ENCODE results near the gene ADA.

The ADA gene

GRCh38 chr20:44622501-44623270, 28.8 kb downstream of the ADA start:
- no peak for TF ChIP-seq CTCF (IDR thresholded peaks at IDR 0.05; ENCODE audit: control insufficient read depth, insufficient read depth, low read depth, low read length, missing control alignments)
- no peak for DNase-seq (ENCODE audit: low read depth)
- no peak overlapping the region for H3K4me3 ChIP-seq (ENCODE audit: control insufficient read depth, low read depth, low read length)

- H3K4me3 ChIP-seq (ENCODE audit: control insufficient read depth, low read depth, low read length), result no peak overlapping the region
- DNase-seq (ENCODE audit: low read depth), result no peak
- no peak for TF ChIP-seq CTCF (IDR thresholded peaks at IDR 0.05; ENCODE audit: control insufficient read depth, insufficient read depth, low read depth, low read length, missing control alignments)
These were observed 29.6 kb downstream of the ADA start for GRCh38 chr20:44621939-44622338.

- no peak overlapping the region for H3K4me3 ChIP-seq (ENCODE audit: control insufficient read depth, low read depth, low read length)
- no peak for DNase-seq (ENCODE audit: low read depth)
- TF ChIP-seq CTCF (IDR thresholded peaks at IDR 0.05; ENCODE audit: control insufficient read depth, insufficient read depth, low read depth, low read length, missing control alignments), result no peak
These were observed 30.2 kb downstream of the ADA start for GRCh38 chr20:44621325-44621724.

GRCh38 chr20:44620030-44620429, 31.5 kb downstream of the ADA start:
- no peak for DNase-seq (ENCODE audit: low read depth)
- TF ChIP-seq CTCF (IDR thresholded peaks at IDR 0.05; ENCODE audit: control insufficient read depth, insufficient read depth, low read depth, low read length, missing control alignments), result no peak
- H3K4me3 ChIP-seq (ENCODE audit: control insufficient read depth, low read depth, low read length), result no peak overlapping the region

- DNase-seq (ENCODE audit: low read depth), result no peak
- H3K4me3 ChIP-seq (ENCODE audit: control insufficient read depth, low read depth, low read length), result no peak overlapping the region
- TF ChIP-seq CTCF (IDR thresholded peaks at IDR 0.05; ENCODE audit: control insufficient read depth, insufficient read depth, low read depth, low read length, missing control alignments), result no peak
These were observed 32.2 kb downstream of the ADA start for GRCh38 chr20:44619294-44619693.

GRCh38 chr20:44618318-44618731, 33.2 kb downstream of the ADA start:
- DNase-seq (ENCODE audit: low read depth), result no peak
- H3K4me3 ChIP-seq (ENCODE audit: control insufficient read depth, low read depth, low read length), result no peak overlapping the region
- no peak for TF ChIP-seq CTCF (IDR thresholded peaks at IDR 0.05; ENCODE audit: control insufficient read depth, insufficient read depth, low read depth, low read length, missing control alignments)

All from AG09309 (cell line).